RKO (cell line): ENCODE results near the gene PADI4.
"Not testable (repeated sequence)": the region's sequence is repeated elsewhere in the genome, so short reads cannot be mapped to it uniquely, and the experiment has no call there.

ENCODE experiments used
- DNase-seq: peaks from one replicate; pipeline ENCODE4 v3.0.0-alpha.2; 2016; ENCODE audit warnings: low spot score

PADI4 gene

GRCh38 chr1:17314491-17314971, 6.5 kb downstream of the PADI4 start:
- no peak for DNase-seq

GRCh38 chr1:17315542-17316130, 7.6 kb downstream of the PADI4 start:
- no peak for DNase-seq

GRCh38 chr1:17316704-17317103, 8.7 kb downstream of the PADI4 start:
- no peak for DNase-seq

GRCh38 chr1:17318262-17318661, 10.3 kb downstream of the PADI4 start:
- DNase-seq = no peak

GRCh38 chr1:17319561-17320350, 11.8 kb downstream of the PADI4 start:
- DNase-seq = no peak

GRCh38 chr1:17321857-17322390, 13.9 kb downstream of the PADI4 start:
- DNase-seq = not testable (repeated sequence)

GRCh38 chr1:17328855-17329254, 20.9 kb downstream of the PADI4 start:
- DNase-seq = no peak

- DNase-seq = no peak
Measured at GRCh38 chr1:17329610-17330009, 21.6 kb downstream of the PADI4 start.

GRCh38 chr1:17330856-17331255, 22.9 kb downstream of the PADI4 start:
- no peak for DNase-seq

- no peak for DNase-seq
Measured at GRCh38 chr1:17333081-17333480, 25.1 kb downstream of the PADI4 start.

GRCh38 chr1:17335821-17336710, 28.1 kb downstream of the PADI4 start:
- DNase-seq = peak; percentile 60

- no peak for DNase-seq
Measured at GRCh38 chr1:17338706-17339493, 30.9 kb downstream of the PADI4 start.

- no peak for DNase-seq
Measured at GRCh38 chr1:17339521-17339920, 31.5 kb downstream of the PADI4 start.

- no peak for DNase-seq
Measured at GRCh38 chr1:17340358-17340757, 32.4 kb downstream of the PADI4 start.

- DNase-seq = no peak
Measured at GRCh38 chr1:17342014-17342441, 34.0 kb downstream of the PADI4 start.

- not testable (repeated sequence) for DNase-seq
Measured at GRCh38 chr1:17345506-17345905, 37.5 kb downstream of the PADI4 start.

- DNase-seq = no peak
Measured at GRCh38 chr1:17346046-17346789, 38.2 kb downstream of the PADI4 start.

GRCh38 chr1:17347769-17348592, 40.0 kb downstream of the PADI4 start:
- peak; percentile 72 for DNase-seq

GRCh38 chr1:17348593-17349234, 40.7 kb downstream of the PADI4 start:
- DNase-seq = no peak
